GM06990 (cell line): ENCODE data around the gene CRIM1.

ENCODE experiments used
- DNase-seq: peaks from one replicate; pipeline ENCODE4 v3.0.0-alpha.2; 2011; ENCODE audit not compliant: insufficient read length; ENCODE audit errors: extremely low read depth
- H3K27me3 ChIP-seq: replicated peaks from 2 replicates; pipeline ENCODE4 v1.6.0; 2011; ENCODE audit warnings: low read length; ENCODE audit not compliant: control insufficient read depth, insufficient read depth
- H3K36me3 ChIP-seq: 2 replicates; pipeline ENCODE4 v1.5.1; 2011; ENCODE audit warnings: low read length; ENCODE audit not compliant: control insufficient read depth, insufficient read depth
- H3K4me3 ChIP-seq: replicated peaks from 2 replicates; pipeline ENCODE4 v1.5.1; 2011; ENCODE audit warnings: low read depth, mild to moderate bottlenecking, control low read depth, low read length
- CTCF ChIP-seq: IDR thresholded peaks from 2 replicates; pipeline ENCODE4 v1.5.1; 2011; ENCODE audit warnings: low read length, control low read depth, mild to moderate bottlenecking, inconsistent platforms; ENCODE audit not compliant: insufficient read depth, poor library complexity, severe bottlenecking

The CRIM1 gene

GRCh38 chr2:36329251-36329650 is 26.3 kb upstream of the CRIM1 start:
- H3K36me3 ChIP-seq: no peaks in the 10 kb centered on the region
- H3K27me3 ChIP-seq: no peaks in the 10 kb centered on the region

GRCh38 chr2:36329746-36330472 is 25.7 kb upstream of the CRIM1 start:
- no peak for TF ChIP-seq CTCF
- no peak for DNase-seq
- H3K27me3 ChIP-seq: no peaks in the 10 kb centered on the region

More at GRCh38 chr2:36329251-36329650, 26.3 kb upstream of the CRIM1 start:
- H3K4me3 ChIP-seq: no peak overlapping the region
- no peak for TF ChIP-seq CTCF
- DNase-seq: no peak

GRCh38 chr2:36330473-36331395 is 24.8 kb upstream of the CRIM1 start:
- Histone ChIP-seq H3K4me3 (no peak overlapping the region), H3K27me3 (no peaks in the 10 kb centered on the region), H3K36me3 (no peaks in the 10 kb centered on the region)
- TF ChIP-seq CTCF: no peak
- DNase-seq: no peak

More at GRCh38 chr2:36329746-36330472, 25.7 kb upstream of the CRIM1 start:
- Histone ChIP-seq H3K36me3 (no peaks in the 10 kb centered on the region), H3K4me3 (no peak overlapping the region)

GRCh38 chr2:36333350-36334012 is 22.1 kb upstream of the CRIM1 start:
- TF ChIP-seq CTCF: no peak
- no peaks in the 10 kb centered on the region for H3K36me3 ChIP-seq
- no peaks in the 10 kb centered on the region for H3K27me3 ChIP-seq
- DNase-seq: no peak
- H3K4me3 ChIP-seq: no peak overlapping the region

GRCh38 chr2:36335597-36335996 is 20.0 kb upstream of the CRIM1 start:
- Histone ChIP-seq H3K36me3 (no peaks in the 10 kb centered on the region), H3K4me3 (no peak overlapping the region), H3K27me3 (no peaks in the 10 kb centered on the region)
- no peak for DNase-seq
- TF ChIP-seq CTCF: no peak
